Stomach smooth muscle (tissue), 2 donors: ENCODE data around the gene CRYBA4.

ENCODE experiments used
- H3K27ac ChIP-seq: one replicate; pipeline ENCODE4 v1.7.0; 2013; ENCODE audit warnings: mild to moderate bottlenecking, low read length, inconsistent platforms
- H3K27me3 ChIP-seq, 2 donors: one replicate each; pipeline ENCODE4 v1.7.0; 2013; ENCODE audit warnings: low read length in 2 of 2; ENCODE audit not compliant: insufficient read depth in 2 of 2, control insufficient read depth in 1 of 2
- H3K36me3 ChIP-seq, 2 donors: one replicate each; pipeline ENCODE4 v1.7.0; 2013; ENCODE audit warnings: low read length in 2 of 2; ENCODE audit not compliant: control insufficient read depth in 2 of 2, insufficient read depth in 2 of 2
- H3K4me1 ChIP-seq: one replicate; pipeline ENCODE4 v1.7.0; 2013; ENCODE audit warnings: low read length; ENCODE audit not compliant: control insufficient read depth, insufficient read depth
- H3K4me3 ChIP-seq, 2 donors: one replicate each; pipeline ENCODE4 v1.7.0; 2013; ENCODE audit warnings: low read length in 2 of 2
- H3K9ac ChIP-seq, 2 donors: one replicate each; pipeline ENCODE4 v1.7.0; 2013; ENCODE audit warnings: low read length in 2 of 2, mild to moderate bottlenecking in 1 of 2
- H3K9me3 ChIP-seq, 2 donors: one replicate each; pipeline ENCODE4 v1.7.0; 2013; ENCODE audit warnings: low read length in 2 of 2; ENCODE audit not compliant: control insufficient read depth in 2 of 2
- donor health status: healthy.
- donor health status: Pancreatic carcinoma.

The CRYBA4 gene

GRCh38 chr22:26629988-26630761 is 8.4 kb downstream of the CRYBA4 start:
- H3K27ac ChIP-seq, result no peak overlapping the region
- peaks cover 0 to 6% of the 10 kb centered on the region in 2 donors for H3K9me3 ChIP-seq
- no peak overlapping the region for H3K9ac ChIP-seq
- H3K27me3 ChIP-seq, result peaks cover 0 to 2% of the 10 kb centered on the region in 2 donors
- H3K4me3 ChIP-seq, result no peak overlapping the region
- H3K4me1 ChIP-seq, result no peaks in the 10 kb centered on the region
- H3K36me3 ChIP-seq, result no peaks in the 10 kb centered on the region

GRCh38 chr22:26631282-26631681 is 9.5 kb downstream of the CRYBA4 start:
- Histone ChIP-seq H3K9ac (no peak overlapping the region), H3K27ac (no peak overlapping the region), H3K9me3 (peaks cover 0 to 6% of the 10 kb centered on the region in 2 donors)

GRCh38 chr22:26632422-26633155 is 10.8 kb downstream of the CRYBA4 start:
- Histone ChIP-seq H3K36me3 (no peaks in the 10 kb centered on the region), H3K9me3 (peaks cover 0 to 6% of the 10 kb centered on the region in 2 donors), H3K27ac (no peak overlapping the region), H3K4me1 (no peaks in the 10 kb centered on the region), H3K27me3 (peaks cover 0 to 2% of the 10 kb centered on the region in 2 donors), H3K4me3 (no peak overlapping the region), H3K9ac (no peak overlapping the region)

More at GRCh38 chr22:26631282-26631681, 9.5 kb downstream of the CRYBA4 start:
- H3K4me3 ChIP-seq, result no peak overlapping the region
- no peaks in the 10 kb centered on the region for H3K36me3 ChIP-seq
- H3K27me3 ChIP-seq, result peaks cover 0 to 2% of the 10 kb centered on the region in 2 donors
- H3K4me1 ChIP-seq, result no peaks in the 10 kb centered on the region

- Histone ChIP-seq H3K27ac (no peak overlapping the region), H3K36me3 (no peaks in the 10 kb centered on the region), H3K4me3 (no peak overlapping the region), H3K27me3 (peaks cover 0 to 2% of the 10 kb centered on the region in 2 donors), H3K9me3 (peaks cover 0 to 6% of the 10 kb centered on the region in 2 donors), H3K4me1 (no peaks in the 10 kb centered on the region), H3K9ac (no peak overlapping the region)
Measured at GRCh38 chr22:26634189-26634588, 12.4 kb downstream of the CRYBA4 start.

GRCh38 chr22:26635117-26635516 is 13.4 kb downstream of the CRYBA4 start:
- no peak overlapping the region for H3K4me3 ChIP-seq

GRCh38 chr22:26636296-26636695 is 14.5 kb downstream of the CRYBA4 start:
- Histone ChIP-seq H3K4me3 (no peak overlapping the region), H3K9ac (no peak overlapping the region), H3K27ac (no peak overlapping the region), H3K36me3 (no peaks in the 10 kb centered on the region), H3K27me3 (peaks cover 0 to 3% of the 10 kb centered on the region in 2 donors), H3K9me3 (no peaks in the 10 kb centered on the region), H3K4me1 (no peaks in the 10 kb centered on the region)

More at GRCh38 chr22:26635117-26635516, 13.4 kb downstream of the CRYBA4 start:
- no peak overlapping the region for H3K27ac ChIP-seq
- peaks cover 0 to 3% of the 10 kb centered on the region in 2 donors for H3K9me3 ChIP-seq
- H3K4me1 ChIP-seq, result no peaks in the 10 kb centered on the region
- no peaks in the 10 kb centered on the region for H3K27me3 ChIP-seq
- no peaks in the 10 kb centered on the region for H3K36me3 ChIP-seq
- H3K9ac ChIP-seq, result no peak overlapping the region

GRCh38 chr22:26642465-26643417 is 21.0 kb downstream of the CRYBA4 start:
- peaks cover 13 to 14% of the 10 kb centered on the region in 2 donors for H3K27me3 ChIP-seq
- H3K9me3 ChIP-seq, result no peaks in the 10 kb centered on the region
- no peak overlapping the region for H3K9ac ChIP-seq
- no peak overlapping the region for H3K4me3 ChIP-seq
- no peak overlapping the region for H3K27ac ChIP-seq
- no peaks in the 10 kb centered on the region for H3K36me3 ChIP-seq
- H3K4me1 ChIP-seq, result peaks cover 8% of the 10 kb centered on the region

- no peaks in the 10 kb centered on the region for H3K36me3 ChIP-seq
- H3K27ac ChIP-seq, result no peak overlapping the region
- peaks cover 13 to 19% of the 10 kb centered on the region in 2 donors for H3K27me3 ChIP-seq
- H3K4me3 ChIP-seq, result no peak overlapping the region
- H3K9me3 ChIP-seq, result no peaks in the 10 kb centered on the region
- H3K4me1 ChIP-seq, result peaks cover 8% of the 10 kb centered on the region
- no peak overlapping the region for H3K9ac ChIP-seq
Measured at GRCh38 chr22:26643418-26644100, 21.8 kb downstream of the CRYBA4 start.

GRCh38 chr22:26646158-26646557 is 24.4 kb downstream of the CRYBA4 start:
- H3K27ac ChIP-seq, result no peak overlapping the region
- no peak overlapping the region for H3K9ac ChIP-seq
- H3K4me1 ChIP-seq, result peaks cover 10% of the 10 kb centered on the region
- H3K9me3 ChIP-seq, result no peaks in the 10 kb centered on the region
- peaks cover 13 to 21% of the 10 kb centered on the region in 2 donors for H3K27me3 ChIP-seq
- H3K36me3 ChIP-seq, result no peaks in the 10 kb centered on the region
- H3K4me3 ChIP-seq, result no peak overlapping the region
